ENCODE results near the gene DENND4A.
"Not testable (repeated sequence)": the region's sequence is repeated elsewhere in the genome, so short reads cannot be mapped to it uniquely, and the experiment has no call there.

DENND4A gene

DNA sequence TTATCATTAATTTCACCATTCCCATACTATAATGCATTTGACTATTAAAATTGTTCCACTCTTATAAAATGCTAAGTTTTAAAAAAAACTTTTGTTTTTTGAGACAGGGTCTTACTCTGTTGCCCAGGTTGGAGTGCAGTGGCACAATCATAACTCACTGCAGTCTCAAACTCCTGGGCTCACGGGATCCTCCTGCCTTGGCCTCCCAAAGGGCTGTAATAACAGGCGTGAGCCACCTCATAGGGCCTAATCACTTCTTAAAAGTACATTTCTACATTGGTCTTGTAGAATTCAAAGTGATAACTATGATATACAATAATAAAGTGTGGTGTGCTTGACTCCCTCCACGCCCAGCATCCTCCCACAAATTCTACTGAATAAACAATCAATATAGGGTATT lies 3.0 kb downstream of the DENND4A start:
- no peak for DNase-seq (ENCODE audit: low spot score)

DNA sequence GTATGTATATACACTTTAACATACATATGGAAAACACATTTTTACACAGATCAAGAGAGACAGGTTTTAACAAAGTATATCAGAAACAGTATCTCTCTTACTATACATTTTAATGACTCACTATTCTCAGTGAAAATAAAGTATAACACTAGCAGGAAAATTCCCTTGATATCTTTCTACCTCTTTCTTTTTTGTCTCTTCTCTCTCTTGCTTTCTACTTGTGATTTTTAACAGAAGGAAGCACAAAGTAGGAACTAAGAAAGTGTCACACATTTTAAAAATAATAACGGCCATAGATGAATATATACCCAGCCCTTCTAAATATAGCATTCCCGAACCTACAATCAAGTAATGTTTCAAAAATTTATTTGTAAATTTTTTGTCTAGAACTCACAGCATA lies 4.8 kb downstream of the DENND4A start:
- no peak for DNase-seq (ENCODE audit: low spot score)

- DNase-seq (ENCODE audit: low spot score), result no peak
Measured at GRCh38 chr15:65785151-65785550, 6.9 kb downstream of the DENND4A start.

- DNase-seq (ENCODE audit: low spot score), result no peak
Measured at GRCh38 chr15:65783872-65784271, 8.2 kb downstream of the DENND4A start.

GRCh38 chr15:65782096-65782495 lies 10.0 kb downstream of the DENND4A start:
- no peak for DNase-seq (ENCODE audit: low spot score)

DNA sequence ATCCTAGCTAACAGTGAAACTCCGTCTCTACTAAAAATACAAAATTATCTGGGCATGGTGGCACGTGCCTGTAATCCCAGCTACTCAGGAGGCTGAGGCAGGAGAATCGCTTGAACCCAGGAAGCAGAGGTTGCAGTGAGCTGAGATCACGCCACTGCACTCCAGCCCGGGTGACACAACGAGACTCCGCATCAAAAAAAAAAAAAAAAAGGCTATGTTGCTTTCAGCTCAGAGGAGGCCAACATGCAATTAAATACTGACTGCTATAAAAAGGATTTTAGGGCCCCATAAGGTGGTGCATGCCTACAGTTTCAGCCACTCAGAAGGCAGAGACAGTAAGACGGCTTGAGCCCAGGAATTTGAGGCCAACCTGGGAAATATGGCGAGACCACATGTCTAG lies 13.4 kb downstream of the DENND4A start:
- not testable (repeated sequence) for DNase-seq (ENCODE audit: low spot score)

DNA sequence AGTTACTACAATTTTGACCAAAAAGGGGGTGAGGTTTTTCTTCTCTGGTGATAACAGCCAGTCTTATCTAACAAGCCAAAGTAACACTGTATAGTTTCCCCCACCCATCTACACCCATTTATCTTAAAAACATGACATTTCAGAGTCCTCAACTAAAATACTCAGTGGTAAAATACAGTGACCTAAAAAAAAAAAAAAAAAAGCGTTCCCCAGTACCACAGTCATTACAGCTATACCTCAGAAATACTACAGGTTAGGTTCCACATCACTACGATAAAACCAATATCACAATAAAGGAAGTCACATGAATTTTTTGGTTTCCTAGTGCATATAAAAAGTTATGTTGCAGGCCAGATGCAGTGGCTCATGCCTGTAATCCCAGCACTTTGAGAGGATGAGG lies 13.8 kb downstream of the DENND4A start:
- no peak for DNase-seq (ENCODE audit: low spot score)

GRCh38 chr15:65777843-65778242 lies 14.2 kb downstream of the DENND4A start:
- no peak for DNase-seq (ENCODE audit: low spot score)

- DNase-seq (ENCODE audit: low spot score), result no peak
Measured at GRCh38 chr15:65777053-65777452, 15.0 kb downstream of the DENND4A start.

DNA sequence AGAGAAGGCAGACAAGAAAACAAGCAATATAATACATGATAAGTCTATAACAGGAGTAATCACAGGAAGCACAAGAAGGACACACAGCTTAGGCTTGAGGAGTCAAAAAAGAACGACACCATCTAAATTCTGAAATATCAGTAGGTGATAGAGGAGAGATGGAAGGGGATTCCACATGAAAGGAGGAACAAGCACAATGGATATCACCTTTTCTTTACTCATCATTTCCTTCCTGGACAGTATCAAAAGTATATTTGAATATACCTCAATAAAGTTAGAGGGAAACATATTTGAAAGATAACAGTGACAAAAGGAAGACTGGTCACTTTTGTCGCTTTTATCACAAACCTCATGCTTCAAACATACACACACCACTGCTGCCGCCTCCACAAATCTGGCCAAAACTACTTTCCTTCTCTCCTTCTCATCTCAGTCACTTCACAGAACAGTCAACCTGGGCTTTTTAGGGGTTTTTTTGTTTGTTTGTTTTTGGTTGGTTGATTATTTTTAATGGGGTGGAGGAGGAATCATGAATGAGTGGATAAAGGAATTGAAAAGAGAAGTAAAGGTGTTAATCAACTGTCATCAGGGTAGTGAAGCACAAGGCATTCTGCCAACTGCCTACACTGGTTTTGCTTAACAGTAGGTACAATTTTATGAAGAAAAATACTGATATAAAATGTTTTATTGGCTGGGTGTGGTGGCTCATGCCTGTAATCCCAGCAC lies 18.5 kb downstream of the DENND4A start:
- no peak for DNase-seq (ENCODE audit: low spot score)

DNA sequence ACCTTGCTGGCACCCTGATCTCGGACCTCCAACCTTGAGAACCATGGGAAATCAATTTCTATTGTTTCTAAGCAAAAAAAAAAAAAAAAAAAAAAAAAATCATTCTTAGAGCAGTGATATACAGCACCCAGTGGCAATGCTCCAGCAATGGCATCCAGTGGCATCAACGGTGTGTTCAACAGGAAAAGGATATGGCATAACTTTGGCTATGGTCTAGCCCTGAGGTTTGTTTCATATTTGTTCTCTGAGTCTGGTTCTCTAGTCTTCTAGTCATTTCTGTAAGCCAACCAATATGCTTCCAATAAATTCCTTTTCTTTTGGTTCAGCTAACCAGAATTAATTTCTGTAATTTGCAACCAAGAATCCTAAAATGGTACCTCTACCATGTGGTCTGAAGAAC lies 19.2 kb downstream of the DENND4A start:
- no peak for DNase-seq (ENCODE audit: low spot score)

GRCh38 chr15:65771870-65772269 lies 20.2 kb downstream of the DENND4A start:
- no peak for DNase-seq (ENCODE audit: low spot score)

- no peak for DNase-seq (ENCODE audit: low spot score)
Measured at GRCh38 chr15:65769482-65769881, 22.6 kb downstream of the DENND4A start.

- DNase-seq (ENCODE audit: low spot score), result no peak
Measured at GRCh38 chr15:65767895-65768294, 24.2 kb downstream of the DENND4A start.

GRCh38 chr15:65767264-65767595 lies 24.9 kb downstream of the DENND4A start:
- DNase-seq (ENCODE audit: low spot score), result no peak

DNA sequence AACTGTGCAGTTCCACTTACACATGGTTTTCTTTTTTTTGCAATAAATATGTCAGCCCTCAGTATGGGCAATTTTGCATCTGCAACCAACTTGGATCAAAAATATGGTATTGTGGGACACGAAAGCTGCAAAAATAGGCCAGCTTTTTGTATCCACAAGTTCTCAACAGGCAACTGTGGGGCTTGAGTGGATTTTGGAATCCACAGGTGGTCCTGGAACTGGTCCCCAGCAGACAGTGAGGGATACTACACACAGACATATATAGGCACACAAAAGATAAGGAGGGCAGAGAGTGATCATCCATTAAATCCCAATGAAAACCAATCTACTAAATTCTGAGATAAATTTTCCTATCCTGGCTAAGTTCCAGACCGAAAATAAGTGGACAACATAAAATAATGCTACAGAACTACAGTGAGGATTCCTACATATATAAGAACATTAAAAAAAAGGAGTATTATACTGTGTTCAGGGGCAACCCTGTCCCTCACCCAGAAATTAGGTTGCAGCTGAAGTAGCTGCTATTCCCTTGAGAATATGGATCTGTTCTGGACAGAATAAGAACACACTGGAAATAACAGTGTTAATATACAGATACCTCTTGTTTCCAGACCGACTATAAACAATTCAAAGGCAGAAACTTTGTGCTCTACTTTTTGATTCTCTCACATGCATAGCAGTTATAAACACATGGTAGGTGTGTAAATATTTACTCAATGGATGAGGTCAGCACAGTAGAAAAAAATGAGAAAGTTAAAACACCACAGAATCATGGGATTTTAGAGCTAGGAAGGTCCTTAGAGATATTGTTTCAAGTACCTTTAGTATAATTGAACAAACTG lies 25.4 kb downstream of the DENND4A start:
- peak; percentile 26 for DNase-seq (ENCODE audit: low spot score)

- DNase-seq (ENCODE audit: low spot score), result no peak
Measured at GRCh38 chr15:65765106-65765505, 27.0 kb downstream of the DENND4A start.

DNA sequence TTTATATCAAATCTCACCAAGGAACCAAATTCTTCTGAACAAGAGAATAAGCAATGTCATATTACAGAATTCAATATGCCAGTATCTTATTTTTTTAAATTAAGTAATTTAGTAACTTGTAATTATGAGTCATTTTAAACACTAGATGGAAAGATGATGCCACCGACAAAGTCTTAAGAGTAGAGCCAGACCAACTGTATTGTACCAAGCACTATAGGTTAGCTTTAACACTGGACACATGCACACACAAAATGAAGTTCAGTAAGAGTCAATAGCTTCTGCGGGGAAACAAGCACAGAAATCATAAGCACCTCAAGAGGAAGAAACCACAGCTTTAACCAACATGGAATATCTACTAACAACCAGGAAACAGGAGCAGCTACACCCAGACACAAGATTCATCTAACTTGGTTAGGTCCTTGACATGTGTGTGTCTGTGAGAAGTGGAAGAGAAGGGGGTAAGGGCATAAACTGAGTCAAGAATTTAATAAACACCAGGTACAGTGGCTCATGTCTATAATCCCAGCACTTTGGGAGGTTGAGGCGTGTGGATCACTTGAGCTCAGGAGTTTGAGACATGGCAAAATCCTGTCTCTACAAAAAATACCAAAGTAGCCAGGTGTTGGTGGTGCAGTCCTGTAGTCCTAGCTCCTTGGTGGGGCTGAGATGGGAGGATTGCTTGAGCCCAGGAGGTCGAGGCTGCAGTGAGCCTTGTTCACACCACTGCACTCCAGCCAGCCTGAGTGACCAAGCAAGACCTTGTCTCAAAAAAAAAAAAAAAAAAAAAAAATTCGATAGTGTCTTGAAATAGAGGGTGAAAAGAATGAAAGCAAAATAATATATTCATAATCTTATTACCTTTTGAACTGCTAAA lies 28.9 kb downstream of the DENND4A start:
- DNase-seq (ENCODE audit: low spot score), result no peak

DNA sequence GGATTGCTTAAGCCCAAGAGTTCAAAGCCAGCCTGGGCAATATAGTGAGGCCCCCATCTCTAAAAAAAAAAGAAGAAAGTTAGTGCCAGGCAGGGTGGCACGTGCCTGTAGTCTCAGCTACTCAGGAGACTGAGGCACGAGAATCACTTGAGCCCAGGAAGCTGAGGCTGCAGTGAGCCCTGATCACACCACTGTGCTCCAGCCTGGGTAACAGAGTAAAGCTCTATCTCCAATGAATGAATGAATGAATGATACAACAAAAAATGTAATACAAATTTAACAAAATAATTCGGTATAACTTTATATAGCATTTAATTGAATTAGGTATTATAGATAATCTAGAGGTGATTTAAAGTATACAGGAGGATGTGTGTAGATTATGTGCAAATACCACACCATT lies 29.7 kb downstream of the DENND4A start:
- DNase-seq (ENCODE audit: low spot score), result no peak

GRCh38 chr15:65761210-65761926 lies 30.7 kb downstream of the DENND4A start:
- DNase-seq (ENCODE audit: low spot score), result no peak

GRCh38 chr15:65759441-65759840 lies 32.7 kb downstream of the DENND4A start:
- DNase-seq (ENCODE audit: low spot score), result no peak

- no peak for DNase-seq (ENCODE audit: low spot score)
Measured at GRCh38 chr15:65758242-65758641, 33.9 kb downstream of the DENND4A start.
